GM21786 (cell line): ENCODE data around the gene CYTH1.

Source experiments
- ATAC-seq: cut with Tn5 transposase; IDR thresholded peaks from one replicate; pipeline ENCODE4 v1.9.1; 2021; ENCODE audit not compliant: unreplicated experiment

Gene CYTH1

DNA sequence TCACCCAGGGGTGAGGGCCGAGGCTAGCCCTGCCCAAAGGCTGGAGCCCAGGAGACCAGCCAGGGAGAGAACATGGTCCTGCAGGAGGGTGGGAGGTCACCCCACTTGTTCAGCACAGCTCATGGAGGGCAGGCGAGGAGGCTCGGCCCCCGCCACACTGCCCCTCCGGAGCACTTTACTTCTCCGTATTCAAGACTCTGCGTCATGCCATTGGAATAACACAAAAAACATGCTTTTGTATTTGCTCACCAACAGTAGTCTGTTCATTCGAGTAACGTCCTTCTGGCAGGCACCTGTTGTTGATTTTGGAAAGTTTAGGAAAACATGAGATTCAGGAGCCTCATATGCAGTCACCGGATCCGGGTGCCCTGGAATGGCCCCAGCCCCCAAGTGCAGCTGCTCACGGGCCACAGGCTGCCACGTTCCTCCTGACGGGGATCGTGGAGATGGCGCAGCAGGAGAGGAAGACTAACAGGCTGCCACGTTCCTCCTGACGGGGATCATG lies 123.7 kb downstream of the CYTH1 start:
- ATAC-seq: no peak

DNA sequence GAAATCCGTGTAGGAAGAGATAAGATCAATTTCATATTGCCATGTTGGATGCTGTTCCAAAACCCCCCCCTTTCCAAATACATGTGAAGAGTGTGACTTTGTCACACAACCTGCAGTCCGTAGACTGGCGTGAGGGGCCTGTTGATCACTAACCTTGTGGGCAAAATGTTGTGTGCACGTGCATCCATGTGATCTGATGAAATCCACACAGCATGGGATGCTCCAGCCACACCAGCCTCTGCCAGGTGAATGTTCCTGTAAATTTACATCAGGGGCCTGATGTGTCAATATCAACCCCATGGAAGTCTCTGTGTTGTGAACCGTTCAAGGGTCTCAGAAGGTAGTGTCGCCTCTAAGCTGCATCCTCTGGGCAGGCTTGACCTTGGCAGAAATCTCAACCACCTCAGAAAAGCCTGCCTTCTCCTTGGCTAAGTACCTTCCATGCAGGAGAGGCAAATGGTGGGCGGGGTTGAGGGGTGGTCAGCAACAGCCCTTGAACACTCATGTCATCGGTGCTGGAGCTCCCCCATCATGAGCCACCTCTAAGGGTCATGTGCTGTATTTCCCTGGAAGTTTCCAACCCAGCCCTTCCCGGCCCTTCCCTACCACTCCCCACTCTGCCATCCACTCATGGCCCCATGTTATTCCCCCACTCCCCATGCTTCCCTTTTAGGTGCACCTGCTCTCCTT lies 126.7 kb downstream of the CYTH1 start:
- no peak for ATAC-seq

DNA sequence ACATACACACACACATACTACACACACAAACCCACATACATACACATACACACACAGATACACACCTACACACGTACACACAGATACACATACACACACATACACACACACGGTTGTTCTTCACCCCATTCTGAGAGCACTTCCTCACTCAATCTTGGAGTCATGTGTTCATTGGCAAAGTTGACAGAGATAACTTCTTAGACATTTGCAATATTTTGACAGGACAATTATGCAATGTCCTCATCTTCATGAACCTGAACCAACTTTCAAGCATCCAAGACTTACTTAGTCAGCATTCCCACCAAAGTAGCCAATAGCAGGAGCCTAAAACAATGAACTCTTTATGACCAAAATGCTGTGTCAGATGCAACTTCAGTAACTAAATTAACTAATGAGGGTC lies 127.7 kb downstream of the CYTH1 start:
- ATAC-seq: no peak

DNA sequence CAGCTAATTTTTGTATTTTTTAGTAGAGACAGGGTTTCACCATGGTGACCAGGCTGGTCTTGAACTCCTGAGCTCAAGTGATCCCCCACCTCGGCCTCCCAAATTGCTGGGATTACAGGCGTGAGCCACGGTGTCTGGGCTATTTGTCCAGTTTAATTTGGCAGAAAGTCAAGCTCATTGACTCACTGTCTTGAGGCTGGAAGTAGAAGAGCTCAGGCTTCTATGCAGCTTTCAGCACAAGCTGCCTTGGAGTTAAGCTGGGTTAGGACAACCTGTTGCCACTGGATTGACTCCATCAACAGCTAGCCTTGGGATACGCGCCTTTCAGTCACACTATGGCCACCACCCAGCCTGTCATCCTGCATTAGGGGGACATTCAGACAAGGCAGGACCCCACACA lies 128.7 kb downstream of the CYTH1 start:
- ATAC-seq: no peak

DNA sequence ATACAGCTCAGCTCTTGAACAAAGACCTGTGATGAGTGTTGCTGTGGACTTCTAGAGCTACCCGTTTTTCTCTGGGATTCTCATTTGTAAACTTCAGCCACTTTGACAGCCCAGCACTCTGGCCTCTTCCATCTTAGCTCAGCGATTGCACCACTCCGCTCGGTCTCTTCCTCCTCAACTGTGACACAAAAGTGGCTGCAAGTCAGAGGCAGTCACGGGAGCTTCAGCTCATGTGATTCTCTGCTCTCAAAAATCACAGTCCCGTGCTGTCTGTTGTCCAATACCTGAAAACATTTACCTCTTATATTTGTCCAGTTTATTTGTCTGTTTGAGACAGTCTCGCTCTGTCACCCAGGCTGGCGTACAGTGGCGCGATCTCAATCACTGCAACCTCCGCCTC lies 129.2 kb downstream of the CYTH1 start:
- no peak for ATAC-seq

DNA sequence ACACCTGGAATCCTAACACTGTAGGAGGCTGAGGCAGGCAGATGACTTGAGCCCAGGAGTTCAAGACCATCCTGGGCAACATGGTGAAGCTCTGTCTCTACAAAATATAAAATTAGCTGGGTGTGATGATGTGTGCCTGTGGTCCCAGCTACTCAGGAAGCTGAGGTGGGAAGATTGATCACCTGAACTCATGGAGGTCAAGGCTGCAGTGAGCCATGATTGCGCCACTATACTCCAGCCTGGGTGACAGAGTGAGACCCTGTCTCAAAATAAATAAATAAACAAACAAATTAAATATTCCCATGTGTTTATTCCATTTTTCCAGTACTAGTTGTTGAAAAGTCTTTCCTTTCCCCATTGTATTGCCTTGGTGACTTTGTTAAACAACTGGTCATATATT lies 130.0 kb downstream of the CYTH1 start:
- no peak for ATAC-seq

DNA sequence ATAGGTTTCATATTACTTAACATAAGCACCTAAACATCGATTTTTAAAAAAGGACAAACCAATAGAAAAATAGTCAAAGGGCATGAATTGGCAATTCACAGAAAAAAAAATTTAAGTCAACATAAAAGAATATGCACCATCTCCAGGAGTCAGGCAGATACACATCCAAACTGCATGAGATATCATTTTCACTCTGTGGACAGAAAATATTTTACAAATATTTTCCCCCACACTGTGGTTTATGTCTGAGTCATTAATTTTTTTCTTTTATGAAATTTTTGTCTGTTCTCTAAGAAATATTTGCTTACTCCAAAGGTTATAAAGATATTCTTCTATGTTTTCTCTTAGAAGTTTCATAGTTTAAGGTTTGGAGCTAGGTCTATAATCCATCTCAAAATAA lies 130.5 kb downstream of the CYTH1 start:
- ATAC-seq: no peak

DNA sequence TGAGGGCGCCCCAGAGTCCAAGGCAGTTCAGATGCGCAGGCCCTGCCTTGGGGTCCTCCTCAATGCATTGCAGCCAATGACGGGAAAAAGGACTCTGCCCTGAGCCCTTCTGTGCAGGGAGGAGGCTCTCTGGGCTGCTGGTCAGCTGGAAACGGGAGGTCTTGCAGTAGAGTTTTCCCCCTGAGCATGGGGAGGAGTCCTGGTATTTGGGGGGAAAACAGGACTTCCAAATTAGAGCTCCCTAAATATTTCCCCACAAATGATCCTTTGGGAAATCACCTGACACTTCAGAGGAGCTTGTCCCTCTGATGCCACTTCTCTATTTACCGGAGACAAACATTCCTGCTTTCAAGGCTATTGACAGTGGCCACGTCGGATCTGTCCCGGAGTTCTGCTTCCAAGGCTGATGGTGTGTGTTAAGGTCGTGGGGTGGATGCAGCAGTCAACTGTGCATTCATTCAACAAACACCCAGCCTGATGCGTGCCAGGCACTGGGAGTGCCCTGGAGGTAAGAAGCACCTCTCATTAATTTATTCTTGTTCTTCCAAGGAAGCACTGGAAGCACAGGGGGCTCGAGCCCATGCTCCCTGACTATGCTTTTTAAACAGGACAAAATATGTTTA lies 131.9 kb downstream of the CYTH1 start:
- ATAC-seq: no peak

DNA sequence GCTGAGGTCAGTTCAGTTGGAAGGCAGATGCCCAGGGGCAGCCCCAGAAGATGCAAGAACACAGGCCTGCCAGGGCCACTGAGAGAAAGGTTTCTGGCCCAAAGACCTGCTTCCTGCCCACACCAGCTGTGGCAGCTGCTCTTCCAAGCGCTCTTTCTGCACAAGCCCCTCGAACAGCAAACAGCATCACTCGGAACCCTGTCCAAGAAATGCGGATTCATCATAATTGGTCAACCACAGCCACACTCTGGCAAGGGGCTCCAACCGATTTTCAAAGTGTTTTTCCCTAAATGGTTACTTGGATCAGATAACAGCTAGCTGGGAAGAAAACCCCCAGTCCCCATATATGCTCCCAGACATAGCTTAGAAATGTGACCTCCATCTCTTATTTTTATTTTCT lies 133.8 kb downstream of the CYTH1 start:
- no peak for ATAC-seq

DNA sequence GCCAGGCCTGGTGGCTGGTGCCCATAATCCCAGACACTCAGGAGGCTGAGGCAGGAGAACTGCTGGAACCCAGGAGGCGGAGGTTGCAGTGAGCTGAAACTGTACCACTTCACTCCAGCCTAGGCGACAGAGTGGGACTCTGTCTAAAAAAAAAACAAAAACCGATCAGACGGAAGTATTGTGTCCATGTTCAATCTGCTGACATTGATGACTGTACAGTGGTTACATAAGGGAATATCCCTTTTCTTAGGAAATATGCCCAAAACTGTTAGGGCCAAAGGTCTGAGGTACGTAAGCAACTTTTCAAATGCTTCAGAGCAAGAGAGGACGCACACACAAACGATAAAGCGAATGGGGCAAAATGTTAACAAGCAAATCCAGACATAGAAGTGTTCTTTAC lies 135.0 kb downstream of the CYTH1 start:
- ATAC-seq: no peak

DNA sequence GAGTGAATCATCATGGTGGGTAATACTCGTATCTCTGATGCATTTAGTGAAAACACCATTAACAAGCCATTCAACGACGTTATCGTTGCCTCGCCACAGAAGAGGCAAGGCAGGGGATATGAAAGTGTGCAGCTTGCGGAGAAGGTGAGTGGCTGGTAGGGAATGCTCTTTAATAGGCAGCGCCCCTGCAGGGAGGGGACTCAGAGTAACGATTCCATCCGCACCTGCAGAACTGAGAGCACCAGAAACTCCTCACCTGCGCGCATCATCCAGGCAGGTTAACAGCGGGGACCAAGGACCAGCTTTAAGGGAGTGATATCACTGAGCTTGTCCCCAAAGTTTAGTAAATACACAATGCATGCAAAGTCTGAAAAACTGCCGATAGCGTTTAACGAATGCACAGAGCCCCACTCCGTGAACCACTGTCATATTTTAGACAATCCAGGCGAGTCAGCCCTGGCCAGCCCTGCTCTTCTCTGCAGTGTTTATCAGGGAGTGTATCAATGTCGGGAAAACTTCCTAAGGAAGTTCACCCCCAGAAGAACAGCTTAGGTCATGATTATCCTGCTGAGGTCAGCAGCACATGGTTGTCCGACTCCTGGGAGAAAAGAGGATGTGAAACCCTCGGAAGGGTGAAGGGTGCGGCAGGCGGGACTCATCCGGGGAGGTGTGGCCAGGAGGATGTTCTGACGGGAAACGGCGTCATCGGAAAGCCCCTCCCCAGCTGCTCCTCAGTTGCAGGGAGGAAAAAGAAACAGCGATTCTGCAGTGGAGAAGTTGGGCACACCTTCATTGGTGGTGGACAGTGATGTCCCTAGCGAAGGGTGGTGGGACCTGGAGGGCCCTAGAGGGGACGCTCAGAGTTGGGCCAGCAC lies 136.4 kb downstream of the CYTH1 start:
- no peak for ATAC-seq

DNA sequence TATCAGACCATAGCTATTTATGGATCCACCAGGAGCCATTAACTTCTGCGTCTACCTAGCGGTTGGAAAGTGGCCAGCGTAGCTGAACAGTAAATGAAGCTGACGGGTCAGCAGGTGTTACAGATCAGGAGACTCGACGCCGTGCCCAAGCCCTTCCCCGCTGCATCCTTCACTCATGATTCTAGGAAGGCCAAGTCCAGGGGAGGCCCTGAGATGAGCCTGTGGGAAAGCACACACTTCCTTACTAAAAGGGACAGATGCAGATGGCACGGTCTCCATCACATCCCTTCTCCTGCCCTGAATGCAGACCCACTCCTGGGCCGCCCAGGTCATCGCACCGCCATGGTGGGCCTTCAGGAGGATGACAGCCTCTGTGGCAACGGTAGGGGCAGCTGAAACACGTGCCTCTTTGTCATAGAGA lies 137.1 kb downstream of the CYTH1 start:
- no peak for ATAC-seq

DNA sequence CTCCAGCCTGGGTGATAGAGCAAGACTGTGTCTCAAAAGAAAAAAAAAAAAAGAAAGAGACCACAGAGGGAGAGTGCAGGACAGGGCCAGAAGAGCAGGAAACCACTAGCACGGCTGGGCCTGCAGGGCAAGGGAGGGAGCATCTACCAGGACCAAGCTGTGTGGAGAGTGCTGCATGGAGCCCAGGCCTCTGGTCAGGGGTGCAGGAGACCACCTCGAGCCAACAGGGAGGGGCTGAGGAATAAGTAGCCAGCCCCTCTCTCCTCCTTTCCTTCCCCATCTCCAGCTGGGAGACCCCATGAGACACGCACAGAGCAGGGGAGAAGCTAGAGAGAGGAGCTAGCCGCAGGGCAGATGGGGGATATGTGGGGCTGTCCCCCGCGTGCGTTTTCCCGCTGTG lies 137.8 kb downstream of the CYTH1 start:
- ATAC-seq: no peak

DNA sequence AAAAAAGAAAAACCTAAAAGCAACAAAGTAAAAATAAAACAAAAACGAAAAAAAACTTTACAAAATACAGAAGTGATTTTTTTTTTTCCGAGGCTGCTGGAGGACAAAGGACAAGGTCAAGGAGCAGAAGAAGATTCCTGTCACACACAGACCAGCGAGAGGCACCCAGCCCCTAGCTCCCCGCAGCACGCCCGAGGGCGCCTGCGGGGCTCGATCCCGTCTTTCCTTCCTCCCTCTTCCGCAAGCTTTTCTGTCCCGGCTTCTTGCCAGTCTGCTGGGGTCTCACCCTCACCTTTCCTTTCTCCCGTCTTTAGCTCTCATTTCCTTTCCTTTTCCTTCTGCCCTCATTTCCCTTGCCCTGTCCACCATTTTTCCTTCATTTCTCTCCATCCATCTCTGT lies 138.7 kb downstream of the CYTH1 start:
- no peak for ATAC-seq

DNA sequence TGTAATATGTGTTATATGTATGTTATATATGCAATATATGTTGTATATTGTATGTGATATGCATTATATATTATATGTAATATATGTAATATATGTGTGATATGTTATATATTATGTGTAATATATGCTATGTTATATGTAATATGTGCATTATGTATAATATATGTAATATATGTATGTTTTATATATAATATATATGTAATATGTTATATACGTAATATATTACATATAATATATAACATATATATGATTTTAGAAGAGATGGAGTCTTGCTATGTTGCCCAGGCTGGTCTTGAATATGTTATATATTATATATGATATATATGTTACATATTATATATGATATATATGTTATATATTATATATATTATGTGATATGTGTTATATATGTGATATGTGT lies 139.4 kb downstream of the CYTH1 start:
- ATAC-seq: no peak

DNA sequence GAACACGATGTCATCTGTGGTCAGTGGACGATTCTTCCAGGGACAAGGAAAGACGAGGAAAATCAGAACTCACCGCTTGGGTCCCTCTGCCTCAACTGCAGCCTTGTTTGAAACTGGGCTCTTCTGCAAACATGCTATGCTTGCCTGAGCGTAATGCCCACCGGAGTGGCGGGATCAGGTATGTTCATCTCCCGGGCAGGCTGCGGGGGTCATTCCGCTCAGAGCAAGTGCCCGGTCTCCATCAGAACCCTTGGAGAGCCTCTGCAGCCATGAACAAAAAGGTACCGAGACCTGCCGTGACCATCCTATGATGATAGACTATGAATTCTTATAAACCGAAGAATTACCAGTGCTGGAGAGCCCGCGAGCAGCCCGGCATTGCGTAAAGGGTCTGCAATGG lies 140.4 kb downstream of the CYTH1 start:
- ATAC-seq: no peak

DNA sequence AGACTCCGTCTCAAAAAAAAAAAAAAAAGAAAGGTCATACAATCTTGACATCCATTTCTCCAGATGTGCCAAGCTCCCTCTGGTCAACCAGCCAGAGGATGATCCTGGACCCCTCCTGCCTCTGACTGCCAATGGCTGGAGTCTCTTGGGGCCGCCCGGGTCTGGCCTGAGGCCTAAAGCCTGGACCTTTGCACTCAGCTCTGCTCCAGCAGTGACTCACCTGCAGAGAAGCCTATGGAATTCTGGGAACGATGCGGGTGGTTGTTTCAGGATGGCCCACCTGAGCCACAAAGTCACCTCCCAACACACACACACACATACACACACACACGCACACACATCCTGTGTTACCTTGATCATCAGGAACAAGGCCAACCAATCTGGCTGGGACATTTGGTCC lies 140.8 kb downstream of the CYTH1 start:
- no peak for ATAC-seq

DNA sequence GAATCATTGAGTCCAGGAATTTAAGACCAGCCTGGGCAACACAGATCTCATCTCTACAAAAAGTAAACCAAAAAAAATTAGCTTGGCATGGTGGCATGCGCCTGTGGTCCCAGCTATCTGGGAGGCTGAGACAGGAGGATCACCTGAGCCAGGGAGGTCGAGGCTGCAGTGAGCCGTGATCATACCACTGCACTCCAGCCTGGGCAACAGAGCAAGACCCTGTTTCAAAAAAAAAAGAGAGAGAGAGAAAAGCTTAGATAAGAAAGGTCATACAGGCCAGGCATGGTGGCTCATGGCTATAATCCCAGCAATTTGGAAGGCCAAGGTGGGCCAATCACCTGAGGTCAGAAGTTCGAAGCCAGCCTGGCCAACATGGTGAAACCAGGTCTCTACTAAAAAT lies 141.4 kb downstream of the CYTH1 start:
- ATAC-seq: no peak

DNA sequence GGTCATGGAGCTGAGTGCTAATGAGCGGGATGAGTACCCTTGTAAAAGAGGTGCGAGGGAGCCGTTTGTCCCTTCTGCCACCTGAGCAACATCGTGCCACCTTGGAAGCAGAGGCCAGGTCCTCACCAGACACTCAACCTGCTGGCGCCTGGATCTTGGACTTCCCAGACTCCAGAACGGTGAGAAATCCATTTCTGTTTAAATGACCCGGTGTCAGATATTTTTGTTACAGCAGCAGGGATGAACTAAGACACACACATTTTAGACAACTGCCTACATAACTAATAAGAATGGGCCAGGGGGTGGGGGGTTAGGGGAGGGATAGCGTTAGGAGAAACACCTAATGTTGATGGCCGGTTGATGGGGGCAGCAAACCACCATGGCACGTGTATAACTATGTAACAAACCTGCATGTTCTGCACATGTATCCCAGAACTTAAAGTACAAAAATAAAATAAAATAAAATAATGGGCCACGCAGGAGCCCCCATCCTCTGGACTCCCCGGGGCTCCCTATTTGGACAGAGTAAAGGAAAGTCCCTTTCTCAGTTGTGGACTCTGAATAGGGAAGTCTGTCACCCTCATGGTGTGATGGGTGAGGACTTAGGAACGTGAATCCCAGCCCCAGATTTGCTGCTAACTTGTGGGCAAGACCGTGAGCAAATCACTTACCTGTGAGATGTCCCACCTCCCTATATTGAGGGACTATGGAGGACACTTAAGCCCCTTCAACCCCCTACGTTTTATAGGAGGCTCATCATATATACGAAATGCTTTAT lies 144.2 kb downstream of the CYTH1 start:
- no peak for ATAC-seq

DNA sequence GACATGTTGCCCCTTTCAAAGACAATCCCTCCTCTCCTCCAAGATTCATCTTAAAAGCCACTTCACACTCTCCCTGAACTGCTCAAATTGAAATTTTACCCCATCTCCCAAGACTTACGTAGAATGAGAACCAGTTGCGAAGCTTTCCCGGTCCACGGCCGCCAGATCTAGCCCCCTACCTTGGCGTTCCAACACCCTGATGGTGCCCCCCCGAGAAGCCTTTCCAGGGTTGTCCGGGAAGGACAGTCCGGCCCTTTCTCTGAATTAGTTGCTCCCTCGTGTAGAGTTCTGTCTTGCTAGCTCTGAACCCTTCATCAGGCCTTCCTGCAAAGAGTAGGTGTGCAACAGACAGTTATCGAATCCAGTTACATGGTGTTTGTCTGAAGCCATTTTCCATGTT lies 144.9 kb downstream of the CYTH1 start:
- ATAC-seq: no peak

DNA sequence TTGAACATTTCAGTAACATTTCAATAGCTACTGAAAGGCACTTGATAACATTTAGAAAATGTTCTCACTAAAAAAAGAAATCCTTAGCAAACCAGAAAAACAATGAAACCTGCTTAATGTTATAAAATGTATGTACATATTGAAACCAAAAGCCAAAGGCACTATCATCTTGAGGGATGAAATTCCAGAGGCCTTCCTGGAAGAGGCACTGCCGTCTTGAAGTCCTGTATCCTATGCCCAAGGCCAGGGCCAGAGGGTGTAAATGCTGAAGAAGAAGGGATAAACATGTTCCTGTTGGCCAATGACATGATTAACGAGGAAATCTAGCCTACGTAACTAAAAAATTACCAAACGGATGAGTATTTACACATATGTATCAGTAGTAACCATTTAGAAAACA lies 147.9 kb downstream of the CYTH1 start:
- ATAC-seq: no peak
